ENCODE data around the gene BSG.
"Not testable (repeated sequence)": the region's sequence is repeated elsewhere in the genome, so short reads cannot be mapped to it uniquely, and the experiment has no call there.

Gene BSG

DNA sequence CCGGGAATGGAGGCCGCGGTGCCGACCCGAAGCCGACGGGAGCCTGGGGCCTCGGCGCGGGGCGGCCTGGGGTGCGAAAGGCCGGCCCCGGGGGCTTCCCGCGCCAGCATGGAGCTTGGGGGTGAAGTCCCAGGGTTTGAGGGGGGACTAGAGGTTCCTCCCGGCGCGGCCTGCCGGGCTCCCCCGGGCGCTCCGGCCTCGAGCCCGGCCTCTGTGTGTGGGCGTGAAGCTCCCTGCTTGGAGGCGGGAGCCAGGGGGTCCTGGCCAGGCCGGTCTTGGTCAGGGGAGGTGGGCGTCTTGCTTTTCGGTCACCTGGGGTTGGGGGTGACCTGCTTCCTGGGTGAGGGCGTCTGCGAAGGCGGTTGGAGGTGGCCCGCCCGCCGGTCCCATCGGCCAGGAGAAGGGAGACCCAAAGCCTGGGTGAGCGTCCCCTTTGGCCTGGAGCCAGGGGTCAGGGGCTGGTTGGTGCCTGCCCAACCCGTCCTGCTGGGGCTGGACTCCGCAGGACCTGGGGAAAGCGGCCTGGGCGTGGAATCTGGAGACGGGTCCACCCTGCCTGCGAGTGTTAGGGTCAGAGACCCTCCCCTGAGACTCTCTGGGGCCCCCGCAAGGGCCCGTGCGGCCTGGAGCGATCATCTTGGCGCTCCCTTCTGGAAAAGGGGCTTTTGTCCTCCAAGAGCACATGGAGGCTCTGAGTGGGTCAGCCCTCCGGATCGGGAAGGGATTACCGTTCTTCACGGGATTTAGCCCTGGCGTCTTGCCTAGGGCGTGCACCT lies 535 bp downstream of the BSG start:
- no peak for DNase-seq (ENCODE audit: low spot score)

DNA sequence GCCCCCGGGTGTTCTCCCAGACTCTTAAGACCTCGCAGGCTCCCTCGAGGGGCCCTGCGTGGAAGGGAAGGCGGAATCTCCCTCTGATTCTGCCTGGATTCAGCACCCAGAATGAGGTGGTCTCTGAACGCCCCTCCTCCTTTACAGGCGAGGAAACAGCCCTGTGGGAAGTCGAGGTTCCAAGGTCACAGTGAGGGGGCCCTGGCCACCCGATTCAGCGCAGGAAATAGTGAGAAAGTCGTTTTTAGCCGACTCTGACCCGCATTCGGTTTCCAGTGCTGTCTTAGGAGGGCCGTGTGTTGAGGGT lies 1.1 kb downstream of the BSG start:
- no peak for DNase-seq (ENCODE audit: low spot score)

DNA sequence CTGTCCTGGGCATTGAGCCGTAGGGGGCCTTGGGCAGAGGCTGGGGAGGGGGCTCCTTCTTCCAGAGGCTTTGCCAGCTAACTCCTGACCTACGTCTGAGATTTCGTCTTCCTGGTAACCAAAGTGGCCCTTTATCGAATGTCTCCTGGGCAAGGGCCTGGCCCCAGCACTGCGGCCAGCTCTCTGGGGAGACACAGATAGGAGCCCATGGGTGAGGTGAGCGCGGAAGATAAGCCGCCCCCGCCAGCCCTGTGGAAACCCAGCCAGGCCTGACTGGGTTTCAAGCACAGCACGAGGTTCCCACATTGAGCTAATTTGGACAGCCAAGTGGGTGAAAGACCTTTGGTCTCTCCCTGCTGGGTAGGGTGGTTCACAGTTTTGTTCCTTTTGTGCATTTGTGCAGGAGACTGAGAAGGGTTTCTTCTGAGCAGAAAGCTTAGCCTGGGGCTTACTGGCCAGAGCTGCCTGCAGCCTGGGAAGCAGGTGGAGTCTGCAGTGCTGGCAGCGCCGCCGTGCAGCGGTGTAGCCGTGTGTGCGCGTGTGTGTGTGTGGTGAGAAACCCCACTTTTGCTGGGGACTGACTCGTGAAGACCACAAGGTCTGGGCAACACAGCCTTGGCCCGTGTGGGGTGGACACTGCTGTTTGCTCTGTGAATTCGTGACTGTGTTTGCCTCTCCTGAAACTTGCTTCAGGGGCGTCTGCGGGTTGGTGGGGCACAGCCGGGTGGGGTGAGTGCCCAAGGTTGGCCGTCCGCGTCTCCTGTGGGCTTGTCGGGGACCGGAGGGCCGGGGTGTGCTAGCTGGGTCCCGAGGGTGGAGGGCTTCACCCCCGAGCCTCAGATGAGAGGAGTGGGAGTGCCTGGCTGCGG lies 2.5 kb downstream of the BSG start:
- DNase-seq (ENCODE audit: low spot score): no peak

DNA sequence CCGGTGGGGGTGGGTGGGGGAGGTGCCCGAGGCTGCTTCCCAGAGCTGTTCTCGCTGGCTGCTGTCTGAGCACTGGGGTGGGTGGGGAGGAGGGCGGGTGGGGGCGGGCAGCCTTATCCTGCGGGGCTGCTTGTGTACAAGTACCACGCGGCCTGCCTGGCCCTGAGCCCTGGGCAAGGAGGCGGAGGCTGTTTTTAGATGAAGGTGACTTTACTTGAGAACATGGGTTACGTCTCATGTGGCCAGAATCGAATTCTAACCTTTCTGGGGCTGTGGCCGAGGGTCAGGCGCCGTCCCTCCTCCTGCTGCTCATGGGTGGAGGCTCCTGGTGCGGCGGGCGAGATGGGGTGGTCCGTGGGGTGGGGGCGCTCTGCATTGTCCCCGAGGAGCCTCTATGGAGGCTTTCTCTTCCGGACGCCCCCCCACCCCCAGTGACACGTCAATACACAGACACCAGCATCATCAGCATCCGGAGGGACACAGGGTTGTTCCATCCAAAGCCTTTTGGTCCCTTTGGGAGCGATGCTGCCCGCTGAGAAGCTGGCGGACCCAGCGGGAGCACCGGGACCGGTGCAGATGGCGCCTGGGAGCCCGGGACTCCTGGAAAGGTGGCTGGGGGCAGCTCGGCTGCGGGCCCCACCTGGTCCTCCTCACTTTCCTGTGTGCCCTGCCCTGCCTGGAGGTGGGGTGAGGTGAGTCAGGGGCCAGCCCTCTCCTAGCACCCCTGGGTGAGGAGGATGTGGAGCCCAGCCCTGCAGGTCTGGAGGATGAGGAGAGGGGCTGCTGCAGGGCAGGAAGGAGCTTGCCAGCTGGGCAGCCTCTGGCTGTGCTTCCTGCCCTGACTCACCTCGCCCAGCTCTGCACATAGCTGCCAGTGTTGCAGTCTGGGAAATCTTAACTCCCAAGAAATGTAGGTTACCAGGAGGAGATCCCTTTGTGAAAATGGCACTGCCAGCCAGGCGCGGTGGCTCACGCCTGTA lies 3.4 kb downstream of the BSG start:
- DNase-seq (ENCODE audit: low spot score): no peak

DNA sequence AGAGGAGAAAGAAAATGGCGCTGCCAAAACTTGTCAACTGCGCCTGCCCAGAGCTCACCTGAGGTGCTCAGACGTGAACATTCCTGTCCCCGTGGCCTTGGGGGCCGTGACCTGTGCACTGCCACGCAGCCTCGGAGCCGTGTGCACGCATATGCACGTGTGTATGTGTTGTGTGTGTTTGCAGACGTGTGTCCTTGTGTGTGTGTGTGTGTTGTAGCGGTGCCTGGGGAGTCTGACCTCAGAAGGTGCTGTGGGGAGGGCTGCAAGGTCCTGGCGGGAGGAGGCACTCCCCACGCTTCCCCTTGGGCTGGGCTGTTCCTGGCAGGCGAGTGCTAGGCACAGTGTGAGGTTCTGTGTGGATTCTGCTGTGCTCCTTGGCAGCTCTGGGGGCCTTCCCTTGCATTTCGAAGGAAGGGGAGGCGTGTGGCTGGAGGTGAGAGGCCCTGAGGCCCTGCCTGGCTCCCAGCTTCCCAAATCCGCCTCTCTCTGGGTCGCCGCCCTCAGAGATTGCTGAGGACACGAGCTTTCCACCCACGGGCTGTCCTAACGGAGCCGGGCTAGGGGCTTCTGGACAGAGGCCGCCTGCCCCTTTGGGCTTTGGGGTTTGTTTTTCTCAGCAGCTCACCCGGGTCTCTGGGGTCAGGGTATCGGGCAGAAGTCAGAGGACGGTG lies 4.5 kb downstream of the BSG start:
- DNase-seq (ENCODE audit: low spot score): no peak

DNA sequence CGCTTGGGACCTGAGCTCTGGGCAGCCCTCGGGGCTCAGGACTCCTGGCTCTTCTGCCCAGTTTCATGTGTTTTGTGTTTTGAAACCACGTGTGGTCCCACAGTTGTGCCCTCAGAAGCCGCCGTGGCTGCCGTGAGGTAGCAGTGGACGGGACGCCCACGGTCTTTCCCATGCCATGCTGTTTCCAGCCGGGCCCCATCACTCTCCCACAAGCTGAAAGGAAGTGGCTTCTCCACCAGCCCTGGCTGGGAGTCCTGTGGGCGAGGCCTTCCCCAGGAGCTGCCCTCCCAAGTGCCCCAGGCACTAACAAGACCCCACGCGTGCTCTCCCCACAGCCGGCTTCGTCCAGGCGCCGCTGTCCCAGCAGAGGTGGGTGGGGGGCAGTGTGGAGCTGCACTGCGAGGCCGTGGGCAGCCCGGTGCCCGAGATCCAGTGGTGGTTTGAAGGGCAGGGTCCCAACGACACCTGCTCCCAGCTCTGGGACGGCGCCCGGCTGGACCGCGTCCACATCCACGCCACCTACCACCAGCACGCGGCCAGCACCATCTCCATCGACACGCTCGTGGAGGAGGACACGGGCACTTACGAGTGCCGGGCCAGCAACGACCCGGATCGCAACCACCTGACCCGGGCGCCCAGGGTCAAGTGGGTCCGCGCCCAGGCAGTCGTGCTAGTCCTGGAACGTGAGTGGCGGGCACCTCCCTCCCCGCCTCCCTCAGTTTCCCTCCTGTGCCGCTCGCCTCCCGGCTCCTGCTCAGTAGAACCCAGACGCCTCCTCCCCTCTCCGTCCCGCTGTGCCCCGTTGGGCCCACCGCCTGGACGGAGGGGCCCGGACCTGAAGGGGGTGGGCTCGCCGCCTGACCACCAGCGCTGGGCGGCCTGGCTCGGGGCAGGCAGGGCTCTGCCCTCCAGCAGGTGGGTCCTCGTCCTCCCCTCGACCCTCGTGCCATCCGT lies 5.3 kb downstream of the BSG start:
- no peak for DNase-seq (ENCODE audit: low spot score)

DNA sequence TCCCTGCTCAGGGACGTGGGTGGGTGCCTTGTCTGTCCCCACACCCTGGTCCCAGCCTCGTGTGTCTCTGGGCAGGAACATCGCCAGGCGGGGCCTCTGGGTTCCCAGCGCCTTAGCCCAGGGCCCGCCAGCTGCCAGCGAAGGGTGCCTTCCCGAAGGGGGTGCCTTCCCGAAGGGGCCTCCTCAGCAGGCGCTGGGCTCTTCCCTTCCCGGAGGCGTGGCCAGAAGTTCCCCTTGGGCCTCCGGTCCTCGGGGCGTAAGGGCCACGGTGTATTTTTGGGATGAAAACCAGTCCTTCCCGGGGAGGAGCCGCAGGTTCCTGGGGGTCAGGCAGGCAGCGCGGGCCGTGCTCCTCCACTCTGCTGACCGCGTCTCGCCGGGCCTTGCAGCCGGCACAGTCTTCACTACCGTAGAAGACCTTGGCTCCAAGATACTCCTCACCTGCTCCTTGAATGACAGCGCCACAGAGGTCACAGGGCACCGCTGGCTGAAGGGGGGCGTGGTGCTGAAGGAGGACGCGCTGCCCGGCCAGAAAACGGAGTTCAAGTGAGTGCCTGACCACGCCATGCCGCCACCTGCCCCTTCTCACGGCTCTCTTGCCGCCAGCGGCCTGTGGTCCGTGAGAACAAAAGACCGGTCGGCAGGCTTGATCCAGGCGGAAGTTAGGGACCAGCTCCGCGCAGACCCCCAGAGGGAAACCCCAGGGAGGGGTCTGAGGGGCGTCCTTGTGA lies 6.9 kb downstream of the BSG start:
- no peak for DNase-seq (ENCODE audit: low spot score)

DNA sequence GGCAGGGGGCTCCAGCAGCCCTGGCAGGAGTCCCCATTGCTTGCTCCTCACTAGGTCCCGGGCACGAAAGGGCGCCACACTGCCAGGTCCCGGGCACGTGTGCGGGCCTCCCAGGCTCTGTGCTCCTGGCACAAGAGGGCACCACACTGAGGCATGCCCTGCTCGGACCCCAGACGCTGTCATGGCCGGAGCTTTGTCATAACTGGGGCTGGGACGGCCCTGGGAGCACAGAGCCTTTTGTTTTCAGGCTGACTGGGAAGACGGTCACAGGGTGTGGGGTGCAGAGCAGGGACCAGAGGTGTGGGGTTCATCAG lies 7.4 kb downstream of the BSG start:
- DNase-seq (ENCODE audit: low spot score): no peak

DNA sequence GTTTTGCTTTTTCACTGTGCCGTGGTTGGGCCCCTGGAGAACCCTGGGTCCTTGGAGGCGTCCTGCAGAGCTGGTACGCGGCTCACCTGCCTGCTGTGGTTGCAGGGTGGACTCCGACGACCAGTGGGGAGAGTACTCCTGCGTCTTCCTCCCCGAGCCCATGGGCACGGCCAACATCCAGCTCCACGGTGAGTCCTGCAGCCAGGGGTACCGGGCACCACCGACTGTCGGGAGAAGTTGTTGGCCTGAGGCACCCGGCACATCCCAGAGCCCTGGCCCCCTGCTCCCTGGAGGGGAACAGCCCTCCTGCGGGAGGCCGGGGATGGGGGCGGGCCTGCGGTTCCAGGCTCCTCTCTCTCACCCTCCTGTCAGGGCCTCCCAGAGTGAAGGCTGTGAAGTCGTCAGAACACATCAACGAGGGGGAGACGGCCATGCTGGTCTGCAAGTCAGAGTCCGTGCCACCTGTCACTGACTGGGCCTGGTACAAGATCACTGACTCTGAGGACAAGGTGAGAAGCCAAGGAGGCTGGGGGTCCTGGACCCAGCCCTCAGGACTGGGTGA lies 8.0 kb downstream of the BSG start:
- no peak for DNase-seq (ENCODE audit: low spot score)

DNA sequence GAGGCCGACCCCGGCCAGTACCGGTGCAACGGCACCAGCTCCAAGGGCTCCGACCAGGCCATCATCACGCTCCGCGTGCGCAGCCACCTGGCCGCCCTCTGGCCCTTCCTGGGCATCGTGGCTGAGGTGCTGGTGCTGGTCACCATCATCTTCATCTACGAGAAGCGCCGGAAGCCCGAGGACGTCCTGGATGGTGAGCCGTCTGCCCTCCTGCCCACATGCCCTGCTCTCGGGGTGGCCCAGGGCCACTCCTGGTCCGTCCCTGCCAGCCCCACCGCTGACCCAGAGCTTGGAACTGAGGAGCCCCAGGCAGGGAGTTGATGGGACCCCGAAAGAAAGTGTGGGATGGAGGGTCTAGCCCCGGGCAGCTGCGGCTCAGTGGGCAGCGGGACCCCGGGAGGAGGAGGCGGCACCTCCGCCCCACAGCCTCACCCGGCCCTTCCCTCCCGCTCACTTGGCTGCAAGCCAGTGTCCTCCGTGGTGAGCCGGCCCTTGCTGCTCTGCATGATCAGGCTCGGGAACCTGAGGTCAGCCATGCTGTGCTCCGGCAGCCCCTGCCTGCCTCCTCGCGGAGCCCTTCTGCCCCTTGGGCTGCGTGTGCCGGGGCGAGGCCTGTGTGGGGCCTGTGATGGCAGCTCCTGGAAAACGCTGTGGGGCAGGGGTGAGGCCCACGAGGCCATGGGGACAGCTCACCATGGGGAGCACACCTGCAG lies 9.2 kb downstream of the BSG start:
- DNase-seq (ENCODE audit: low spot score): no peak

DNA sequence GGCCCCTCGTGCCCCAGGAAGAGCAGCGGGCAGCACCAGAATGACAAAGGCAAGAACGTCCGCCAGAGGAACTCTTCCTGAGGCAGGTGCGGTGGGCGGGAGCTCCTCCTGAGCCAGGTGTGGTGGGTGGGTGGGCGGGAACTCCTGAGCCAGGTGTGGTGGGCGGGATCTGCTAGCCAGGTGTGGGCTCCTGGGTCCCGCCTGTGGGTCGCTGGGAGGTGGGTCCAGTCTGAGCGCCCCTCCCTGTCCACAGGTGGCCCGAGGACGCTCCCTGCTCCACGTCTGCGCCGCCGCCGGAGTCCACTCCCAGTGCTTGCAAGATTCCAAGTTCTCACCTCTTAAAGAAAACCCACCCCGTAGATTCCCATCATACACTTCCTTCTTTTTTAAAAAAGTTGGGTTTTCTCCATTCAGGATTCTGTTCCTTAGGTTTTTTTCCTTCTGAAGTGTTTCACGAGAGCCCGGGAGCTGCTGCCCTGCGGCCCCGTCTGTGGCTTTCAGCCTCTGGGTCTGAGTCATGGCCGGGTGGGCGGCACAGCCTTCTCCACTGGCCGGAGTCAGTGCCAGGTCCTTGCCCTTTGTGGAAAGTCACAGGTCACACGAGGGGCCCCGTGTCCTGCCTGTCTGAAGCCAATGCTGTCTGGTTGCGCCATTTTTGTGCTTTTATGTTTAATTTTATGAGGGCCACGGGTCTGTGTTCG lies 10.3 kb downstream of the BSG start:
- no peak for DNase-seq (ENCODE audit: low spot score)

DNA sequence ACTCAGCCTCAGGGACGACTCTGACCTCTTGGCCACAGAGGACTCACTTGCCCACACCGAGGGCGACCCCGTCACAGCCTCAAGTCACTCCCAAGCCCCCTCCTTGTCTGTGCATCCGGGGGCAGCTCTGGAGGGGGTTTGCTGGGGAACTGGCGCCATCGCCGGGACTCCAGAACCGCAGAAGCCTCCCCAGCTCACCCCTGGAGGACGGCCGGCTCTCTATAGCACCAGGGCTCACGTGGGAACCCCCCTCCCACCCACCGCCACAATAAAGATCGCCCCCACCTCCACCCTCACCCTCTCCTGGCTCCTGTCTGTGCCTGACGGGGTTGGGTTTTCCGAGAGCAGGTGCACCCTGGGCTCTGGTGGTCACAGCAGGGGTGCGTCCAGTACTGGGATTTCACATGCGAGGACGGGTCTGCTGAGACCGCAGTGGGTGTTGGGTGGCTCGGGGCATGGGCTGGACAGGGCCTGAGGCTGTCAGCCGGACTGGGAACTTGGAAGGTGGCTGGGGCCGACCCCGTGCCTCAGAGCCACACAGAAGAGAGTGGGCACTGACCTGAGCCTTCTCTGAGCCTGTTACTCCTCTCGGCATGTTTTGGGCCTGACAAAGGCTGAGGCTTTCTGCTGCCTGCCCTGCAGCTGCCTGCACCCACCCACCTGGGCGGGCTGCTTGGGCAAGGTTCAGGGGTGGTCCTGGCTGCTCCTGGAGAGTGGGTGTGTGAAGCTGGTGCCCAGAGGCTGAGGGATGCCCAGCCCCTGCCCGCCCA lies 11.0 kb downstream of the BSG start:
- DNase-seq (ENCODE audit: low spot score): no peak

DNA sequence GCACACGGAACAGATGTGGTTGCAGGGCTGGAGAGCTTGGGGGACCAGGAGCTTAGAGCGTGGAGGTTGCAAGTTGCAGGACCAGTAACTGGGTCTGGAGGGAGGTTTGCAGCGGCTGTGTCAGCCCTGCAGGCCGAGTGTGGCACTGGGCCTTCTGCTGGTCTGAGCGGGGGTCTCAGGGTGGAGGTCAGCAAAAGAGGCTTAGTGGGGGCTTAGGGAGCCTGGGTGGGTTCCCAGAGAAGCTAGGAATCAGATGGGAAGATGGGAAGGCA lies 11.5 kb downstream of the BSG start:
- DNase-seq (ENCODE audit: low spot score): no peak

DNA sequence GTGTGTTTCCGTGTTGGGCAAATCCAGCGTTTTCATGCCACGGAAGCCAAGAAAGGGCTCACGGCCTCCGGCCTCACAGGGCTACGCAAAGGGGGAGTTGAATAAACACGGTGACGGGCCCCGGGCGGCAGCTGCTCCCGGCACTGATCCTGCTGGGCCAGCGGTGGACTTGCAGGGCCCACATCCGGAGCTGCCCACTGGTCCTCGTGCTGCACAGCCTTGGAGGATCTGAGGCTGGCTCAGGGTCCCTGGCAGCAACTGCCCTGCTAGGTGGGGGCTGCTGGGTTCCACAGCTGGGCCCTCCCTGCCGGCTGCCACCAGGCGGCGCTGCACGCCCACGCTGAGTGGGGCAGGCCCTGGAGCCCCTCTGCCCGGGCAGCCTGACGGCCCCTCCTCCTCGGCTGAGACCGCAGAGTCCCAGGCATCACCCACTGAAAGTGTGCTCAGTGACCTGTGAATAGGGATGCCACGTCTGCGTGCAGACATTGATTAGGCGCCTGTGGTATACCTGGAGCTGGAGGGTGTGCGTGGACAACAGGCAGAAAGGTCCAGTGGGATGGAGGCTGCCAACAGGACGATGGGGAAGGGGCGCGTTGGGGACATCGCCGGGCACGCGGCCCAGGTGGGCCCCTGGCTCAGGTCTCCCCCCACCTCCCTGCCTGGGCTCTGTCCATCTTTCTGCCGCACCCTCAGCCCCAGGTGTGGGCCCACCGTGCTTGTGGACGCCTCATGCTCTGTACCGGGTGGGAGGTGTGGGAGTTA lies 12.0 kb downstream of the BSG start:
- DNase-seq (ENCODE audit: low spot score): peak; percentile 67

DNA sequence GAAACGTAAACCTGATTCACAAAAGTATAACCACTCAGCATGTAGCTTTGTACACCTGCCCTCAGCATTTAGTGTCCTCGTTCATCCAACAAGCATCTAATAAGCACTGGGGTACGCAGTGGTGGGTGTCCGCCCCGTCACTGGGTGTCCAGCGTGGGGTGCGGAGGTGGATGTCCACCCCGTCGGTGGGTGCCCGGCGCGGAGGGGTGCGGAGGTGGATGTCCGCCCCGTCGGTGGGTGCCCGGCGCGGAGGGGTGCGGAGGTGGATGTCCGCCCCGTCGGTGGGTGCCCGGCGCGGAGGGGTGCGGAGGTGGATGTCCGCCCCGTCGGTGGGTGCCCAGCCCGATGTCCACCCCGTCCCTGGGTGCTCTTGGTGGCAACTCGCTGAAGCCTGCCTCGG lies 12.8 kb downstream of the BSG start:
- DNase-seq (ENCODE audit: low spot score): not testable (repeated sequence)

DNA sequence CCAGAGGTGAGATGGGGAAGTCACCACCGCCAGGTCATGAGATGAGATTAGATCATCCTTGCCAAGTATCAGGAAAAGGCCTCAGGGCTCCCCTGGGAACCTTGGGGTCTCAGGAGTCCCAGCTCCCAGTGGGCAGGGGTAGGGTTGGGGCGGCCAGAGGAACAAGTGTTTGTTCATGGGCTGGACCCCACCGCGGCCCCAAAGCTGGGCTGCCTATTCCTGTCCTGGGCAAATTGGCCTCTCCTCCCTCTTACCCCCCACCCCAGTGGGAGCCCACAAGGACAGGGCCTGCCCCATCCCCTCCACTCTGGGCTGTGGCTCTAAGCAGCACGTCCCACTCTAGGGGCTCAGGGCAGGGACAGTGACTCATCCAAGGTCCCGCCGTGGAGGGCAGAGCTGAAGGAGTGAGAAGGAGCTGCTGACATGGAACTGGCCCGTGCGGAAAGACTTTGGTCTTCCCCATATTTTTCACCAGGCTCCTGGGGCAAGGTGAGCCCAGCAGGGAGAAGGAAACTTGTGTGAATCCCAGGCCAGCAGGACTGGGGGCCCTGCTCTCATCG lies 13.2 kb downstream of the BSG start:
- no peak for DNase-seq (ENCODE audit: low spot score)
